NCI-H1105 treated with DMSO at 0.1 percent for 48 hours (cell line): ENCODE measurements around the gene SMIM5.

Experiments
- DNase-seq: peaks from one replicate; lab custom pipeline; 2025; lab: John Stamatoyannopoulos, UW

The SMIM5 gene

GRCh38 chr17:75603123-75603522 is 30.1 kb upstream of the SMIM5 start:
- no peak for DNase-seq

GRCh38 chr17:75604034-75604695 is 29.1 kb upstream of the SMIM5 start:
- no peak for DNase-seq

- DNase-seq: no peak
Measured at GRCh38 chr17:75605790-75606189, 27.4 kb upstream of the SMIM5 start.

- DNase-seq: no peak
Measured at GRCh38 chr17:75607086-75607485, 26.1 kb upstream of the SMIM5 start.

- no peak for DNase-seq
Measured at GRCh38 chr17:75610103-75610984, 22.9 kb upstream of the SMIM5 start.

DNA sequence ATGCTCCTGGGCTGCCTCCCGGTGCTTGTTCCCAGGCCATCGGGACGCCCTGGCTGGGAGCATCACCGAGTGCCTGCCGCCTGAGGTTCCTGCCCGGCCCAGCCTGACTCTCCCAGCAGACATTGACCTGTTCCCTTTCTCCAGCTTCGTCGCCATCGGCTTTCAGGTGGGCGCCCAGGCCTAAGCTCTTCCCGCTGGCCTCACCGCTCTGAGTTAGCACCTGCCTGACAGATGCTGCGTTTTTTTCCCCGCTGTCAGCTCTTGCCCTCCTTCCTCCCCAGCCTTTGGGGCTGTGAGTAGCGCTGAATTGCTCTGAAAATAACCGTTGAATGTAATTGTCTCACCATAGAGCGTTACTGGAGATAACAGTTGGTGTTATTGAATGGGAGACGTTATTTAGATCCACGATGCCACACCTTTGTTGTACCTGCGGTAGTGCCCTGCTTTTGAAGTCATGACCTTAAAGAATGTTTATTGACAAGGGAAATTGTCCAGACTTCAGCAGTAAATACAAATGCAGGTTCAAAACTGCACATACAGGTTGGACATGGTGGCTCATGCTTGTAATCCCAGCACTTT is 21.3 kb upstream of the SMIM5 start:
- no peak for DNase-seq

GRCh38 chr17:75612906-75613626 is 20.2 kb upstream of the SMIM5 start:
- DNase-seq: no peak

DNA sequence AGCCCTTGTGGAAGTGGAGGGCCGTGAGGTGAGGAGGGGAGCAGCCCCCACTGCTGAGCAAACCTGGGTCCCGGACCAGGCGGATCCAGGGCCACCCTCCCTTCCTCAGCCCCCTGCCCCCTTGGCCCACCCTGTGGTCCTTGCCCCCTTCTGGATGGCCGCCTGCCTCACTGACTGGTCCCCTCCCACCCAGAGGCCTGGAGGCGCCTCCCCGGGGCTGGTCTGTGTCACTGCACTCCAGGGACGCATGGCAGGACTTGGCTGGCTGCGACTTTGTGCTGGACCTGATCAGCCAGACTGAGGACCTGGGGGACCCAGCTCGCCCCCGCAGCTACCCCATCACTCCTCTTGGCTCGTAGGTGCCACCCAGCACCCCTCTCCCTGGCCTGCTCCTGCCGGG is 19.2 kb upstream of the SMIM5 start:
- no peak for DNase-seq

GRCh38 chr17:75614556-75615270 is 18.5 kb upstream of the SMIM5 start:
- DNase-seq: no peak

GRCh38 chr17:75615301-75615700 is 17.9 kb upstream of the SMIM5 start:
- DNase-seq: no peak

GRCh38 chr17:75616521-75617122 is 16.6 kb upstream of the SMIM5 start:
- no peak for DNase-seq

GRCh38 chr17:75617218-75617617 is 16.0 kb upstream of the SMIM5 start:
- no peak for DNase-seq

- DNase-seq: no peak
Measured at GRCh38 chr17:75617675-75618074, 15.6 kb upstream of the SMIM5 start.

GRCh38 chr17:75619506-75620431 is 13.5 kb upstream of the SMIM5 start:
- peak; percentile 7 for DNase-seq

DNA sequence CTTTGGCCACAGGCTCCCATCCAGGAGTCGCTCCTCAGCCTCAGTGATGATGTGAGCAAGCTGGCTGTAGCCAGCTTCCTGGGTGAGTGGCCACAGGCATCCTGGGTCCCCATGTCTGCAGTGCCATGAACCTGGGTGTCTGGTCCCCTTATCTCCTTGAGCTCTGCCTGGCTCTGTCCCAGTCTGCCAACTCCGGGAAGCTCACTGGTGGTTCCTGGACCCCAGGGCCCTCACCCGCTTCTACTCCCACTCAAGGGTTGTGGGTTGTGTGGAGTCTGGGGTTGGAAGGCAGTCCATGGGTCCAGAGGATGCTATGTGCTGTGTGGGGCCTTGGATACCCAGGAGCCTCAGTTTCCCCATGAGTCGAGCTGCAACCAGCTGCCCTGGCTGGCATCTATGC is 11.7 kb upstream of the SMIM5 start:
- no peak for DNase-seq

DNA sequence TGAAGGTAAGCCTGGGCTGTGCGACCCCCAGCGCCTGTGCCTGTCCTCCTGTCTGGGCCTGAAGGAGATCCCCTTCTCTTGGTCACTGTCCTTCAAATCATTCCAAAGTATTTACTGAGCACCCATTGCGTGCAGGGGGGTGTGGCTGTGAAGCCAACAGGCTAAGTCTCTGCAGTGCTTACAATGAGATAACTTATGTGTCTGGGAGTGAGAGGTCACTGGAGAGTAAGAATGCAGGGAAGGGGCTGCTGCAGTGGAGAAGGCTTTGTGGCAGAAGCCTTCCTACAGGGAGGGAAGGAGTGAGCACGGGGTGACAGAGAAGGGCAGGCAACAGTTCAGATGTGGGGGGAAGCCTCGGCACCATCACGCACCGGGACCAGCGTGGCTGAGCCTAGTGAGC is 11.2 kb upstream of the SMIM5 start:
- DNase-seq: no peak

DNA sequence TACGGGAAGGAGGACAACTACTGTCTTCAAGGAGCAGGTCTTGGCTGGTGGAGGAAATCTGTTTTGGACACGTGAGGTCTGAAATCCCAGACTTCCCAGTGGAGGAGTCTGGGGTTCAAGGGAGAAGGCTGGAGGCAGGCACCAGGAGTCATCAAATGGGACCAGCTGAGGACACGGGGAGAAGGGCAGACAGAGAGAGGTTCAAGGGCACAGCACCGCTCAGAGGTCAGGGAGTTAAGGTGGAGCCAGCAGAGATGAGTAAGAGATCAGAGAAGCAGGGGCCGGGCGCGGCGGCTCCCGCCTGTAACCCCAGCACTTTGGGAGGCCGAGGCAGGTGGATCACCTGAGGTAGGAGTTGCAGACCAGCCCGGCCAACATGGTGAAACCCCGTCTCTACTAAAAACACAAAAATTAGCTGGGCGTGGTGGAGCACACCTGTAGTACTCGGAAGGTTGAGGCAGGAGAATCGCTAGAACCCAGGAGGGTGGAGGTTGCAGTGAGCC is 10.4 kb upstream of the SMIM5 start:
- no peak for DNase-seq

DNA sequence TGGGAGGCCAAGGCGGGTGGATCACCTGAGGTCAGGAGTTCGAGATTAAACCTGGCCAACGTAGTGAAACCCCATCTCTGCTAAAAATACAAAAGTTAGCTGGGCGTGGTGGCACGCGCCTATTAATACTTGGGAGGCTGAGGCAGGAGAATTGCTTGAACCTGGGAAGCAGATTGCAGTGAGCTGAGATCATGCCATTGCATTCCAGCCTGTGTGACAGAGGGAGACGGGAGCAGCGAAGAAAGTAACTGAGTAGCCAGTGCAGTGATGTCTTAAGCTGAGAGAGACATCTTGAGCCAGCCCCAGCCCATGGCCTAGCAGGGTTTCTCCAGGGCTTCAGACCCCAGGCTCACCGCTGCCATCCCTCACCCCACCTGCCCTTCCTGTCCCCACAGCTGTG is 9.8 kb upstream of the SMIM5 start:
- no peak for DNase-seq

GRCh38 chr17:75624021-75624420 is 9.2 kb upstream of the SMIM5 start:
- no peak for DNase-seq

GRCh38 chr17:75624714-75625345 is 8.4 kb upstream of the SMIM5 start:
- DNase-seq: no peak
